IMR-90 (cell line): ENCODE results near the gene SLC2A13.

ENCODE experiments used
- CHD1 ChIP-seq: IDR thresholded peaks from 2 replicates; pipeline ENCODE4 v1.6.1; 2012; ENCODE audit warnings: low read depth, low read length, improper control_type of control experiment
- POLR2A ChIP-seq: IDR thresholded peaks from 2 replicates; pipeline ENCODE4 v1.6.1; 2012; ENCODE audit warnings: mild to moderate bottlenecking, low read depth, low read length
- TF ChIP-seq, protein P1 (sequence below): conservative IDR thresholded peaks from 2 replicates; pipeline ENCODE4 v1.5.1; 2012; ENCODE audit warnings: mild to moderate bottlenecking, low read depth, low read length, improper control_type of control experiment

DNA sequence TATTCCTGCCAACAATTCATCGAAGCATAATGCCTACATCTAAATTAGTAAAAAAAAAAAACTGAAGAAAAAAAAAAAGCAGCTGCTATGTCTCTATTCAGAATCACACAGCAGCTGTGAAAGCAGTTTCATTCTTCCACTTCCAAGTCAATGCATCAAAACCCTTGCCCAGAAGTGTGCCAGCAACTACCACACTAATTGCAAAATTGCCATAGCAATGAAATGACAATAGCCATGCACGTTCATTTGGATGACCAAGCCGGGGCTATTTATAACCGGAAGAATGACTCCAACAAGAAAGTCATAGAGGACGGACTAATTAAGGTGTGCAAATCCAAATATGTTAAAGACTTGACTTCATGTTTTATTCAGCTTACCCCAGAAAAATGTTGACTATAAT, 42.5 kb downstream of the SLC2A13 start:
- TF ChIP-seq, protein P1, sequence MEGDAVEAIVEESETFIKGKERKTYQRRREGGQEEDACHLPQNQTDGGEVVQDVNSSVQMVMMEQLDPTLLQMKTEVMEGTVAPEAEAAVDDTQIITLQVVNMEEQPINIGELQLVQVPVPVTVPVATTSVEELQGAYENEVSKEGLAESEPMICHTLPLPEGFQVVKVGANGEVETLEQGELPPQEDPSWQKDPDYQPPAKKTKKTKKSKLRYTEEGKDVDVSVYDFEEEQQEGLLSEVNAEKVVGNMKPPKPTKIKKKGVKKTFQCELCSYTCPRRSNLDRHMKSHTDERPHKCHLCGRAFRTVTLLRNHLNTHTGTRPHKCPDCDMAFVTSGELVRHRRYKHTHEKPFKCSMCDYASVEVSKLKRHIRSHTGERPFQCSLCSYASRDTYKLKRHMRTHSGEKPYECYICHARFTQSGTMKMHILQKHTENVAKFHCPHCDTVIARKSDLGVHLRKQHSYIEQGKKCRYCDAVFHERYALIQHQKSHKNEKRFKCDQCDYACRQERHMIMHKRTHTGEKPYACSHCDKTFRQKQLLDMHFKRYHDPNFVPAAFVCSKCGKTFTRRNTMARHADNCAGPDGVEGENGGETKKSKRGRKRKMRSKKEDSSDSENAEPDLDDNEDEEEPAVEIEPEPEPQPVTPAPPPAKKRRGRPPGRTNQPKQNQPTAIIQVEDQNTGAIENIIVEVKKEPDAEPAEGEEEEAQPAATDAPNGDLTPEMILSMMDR, result no peak
- TF ChIP-seq CHD1 (no peak), POLR2A (no peak)
